GM12873 (cell line): ENCODE results near the gene ZBTB21.

Source experiments
- CTCF ChIP-seq: IDR thresholded peaks from 2 replicates; pipeline ENCODE4 v1.5.1; 2012; ENCODE audit warnings: low read depth, mild to moderate bottlenecking, moderate library complexity, low read length, control low read depth; ENCODE audit not compliant: insufficient read depth; ENCODE audit errors: missing control alignments

ZBTB21 gene

GRCh38 chr21:42009831-42010506 is at the start of gene ZBTB21:
Gene ZBTB21, minus strand, starts transcription at chr21:42010360. Its CDS starts 16,265 bp downstream, at chr21:41994095.
- no peak for TF ChIP-seq CTCF

GRCh38 chr21:42059721-42060120 is 49.6 kb upstream of the ZBTB21 start:
- no peak for TF ChIP-seq CTCF

GRCh38 chr21:42059141-42059540 is 49.0 kb upstream of the ZBTB21 start:
- no peak for TF ChIP-seq CTCF

GRCh38 chr21:42058631-42059111 is 48.5 kb upstream of the ZBTB21 start:
- no peak for TF ChIP-seq CTCF

- TF ChIP-seq CTCF = no peak
Observed at GRCh38 chr21:42057851-42058437, 47.8 kb upstream of the ZBTB21 start.

GRCh38 chr21:42056996-42057689 is 47.0 kb upstream of the ZBTB21 start:
- TF ChIP-seq CTCF = no peak

GRCh38 chr21:42056468-42056867 is 46.3 kb upstream of the ZBTB21 start:
- TF ChIP-seq CTCF = no peak
